ENCODE data around the gene ITGA6. TPM values are rescaled to one million over a fixed set of nuclear protein-coding genes. Genes with fewer than 3 reads are reported as not detected.

ITGA6 gene
- total RNA-seq, 1 donor from 2014 or later: 35.3 TPM

DNA sequence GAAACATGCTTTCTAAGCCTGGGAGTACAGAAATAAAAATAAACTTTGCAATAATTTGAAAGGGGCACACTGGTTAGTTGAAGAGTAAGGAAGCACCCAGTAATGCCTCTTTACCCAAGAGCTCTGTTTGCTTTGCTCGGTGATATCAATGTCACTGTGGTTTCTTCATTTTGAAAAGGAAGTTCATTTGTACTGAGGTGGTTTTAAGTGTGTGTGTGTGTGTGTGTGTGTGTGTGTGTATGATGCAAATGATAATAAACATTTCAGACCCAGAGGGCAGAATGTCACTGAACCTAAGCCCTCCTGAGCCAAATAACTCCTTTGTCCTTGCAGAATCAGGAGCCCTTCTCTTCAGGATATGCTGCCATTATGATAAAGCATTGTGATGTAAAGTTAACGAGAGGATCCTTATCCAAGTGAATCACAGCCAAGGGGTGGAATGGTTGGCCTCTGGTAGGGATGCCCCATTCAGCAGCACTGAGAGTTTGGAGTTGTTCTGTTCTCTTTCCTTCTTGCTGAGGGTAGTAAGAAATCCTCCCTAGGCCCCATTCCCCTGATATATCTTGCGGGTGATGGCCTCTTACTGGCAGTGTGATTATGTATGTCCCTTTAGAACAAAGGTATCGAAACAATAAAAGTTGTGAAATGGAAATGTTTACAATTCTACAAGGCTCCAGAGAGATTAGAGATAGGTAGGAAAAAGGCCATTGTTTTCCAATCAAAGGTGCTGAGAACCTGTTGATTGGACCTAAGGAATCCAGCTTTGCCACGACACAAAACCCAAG, 7.6 kb downstream of the ITGA6 start:
- TF ChIP-seq EZH2 (IDR thresholded peaks at IDR 0.05; ENCODE audit: insufficient read depth, low read length): no peak
- TF ChIP-seq CTCF (IDR thresholded peaks at IDR 0.05; ENCODE audit: insufficient read depth, low read depth, low read length): no peak
- no peak for DNase-seq (ENCODE audit: low read depth)
- Mint-ChIP-seq H3K27me3 (ENCODE audit: low read depth, unreplicated experiment) (no peaks in the 10 kb centered on the region), H3K9me3 (ENCODE audit: unreplicated experiment) (no peaks in the 10 kb centered on the region), H3K4me1 (ENCODE audit: low read depth, unreplicated experiment) (peaks cover 30% of the 10 kb centered on the region), H3K36me3 (ENCODE audit: low read depth, unreplicated experiment) (no peaks in the 10 kb centered on the region), H3K27ac (ENCODE audit: unreplicated experiment) (no peak overlapping the region), H3K4me3 (ENCODE audit: unreplicated experiment) (no peak overlapping the region)
- H3K9me3 ChIP-seq (ENCODE audit: insufficient read depth, low read depth, low read length): no peaks in the 10 kb centered on the region
- no peak overlapping the region for H3K27ac ChIP-seq (ENCODE audit: low read depth, low read length)
- H4K20me1 ChIP-seq (ENCODE audit: insufficient read depth, low read length): no peaks in the 10 kb centered on the region
- no peak overlapping the region for H3K9ac ChIP-seq (ENCODE audit: low read length)
- H3K79me2 ChIP-seq (ENCODE audit: insufficient read depth, low read length): peaks cover 45% of the 10 kb centered on the region
- H3K4me3 ChIP-seq (ENCODE audit: insufficient read depth, low read depth, low read length): no peak overlapping the region
- no peaks in the 10 kb centered on the region for H3K36me3 ChIP-seq (ENCODE audit: insufficient read depth, low read length)
- H3K27me3 ChIP-seq (ENCODE audit: insufficient read depth, low read length): no peaks in the 10 kb centered on the region
- no peak overlapping the region for H2AFZ ChIP-seq (ENCODE audit: low read depth, low read length)
- peaks cover 17% of the 10 kb centered on the region for H3K4me1 ChIP-seq (ENCODE audit: insufficient read depth, low read length)
- no peak overlapping the region for H3K4me2 ChIP-seq (ENCODE audit: low read length)
- no peak for FAIRE-seq

DNA sequence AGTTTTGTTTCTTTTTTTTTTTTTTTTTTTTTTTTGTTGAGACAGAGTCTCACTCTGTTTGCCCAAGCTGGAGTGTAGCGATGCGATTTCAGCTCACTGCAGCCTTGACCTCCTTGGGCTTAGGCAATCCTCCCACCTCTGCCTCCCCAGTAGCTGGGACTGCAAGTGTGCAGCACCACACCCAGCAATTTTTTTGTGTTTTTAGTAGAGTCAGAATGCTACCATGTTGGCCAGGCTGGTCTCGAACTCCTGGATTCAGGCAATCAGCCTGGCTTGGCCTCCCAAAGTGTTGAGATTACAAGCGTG, 8.2 kb downstream of the ITGA6 start:
- Histone ChIP-seq H3K36me3 (ENCODE audit: insufficient read depth, low read length) (no peaks in the 10 kb centered on the region), H4K20me1 (ENCODE audit: insufficient read depth, low read length) (no peaks in the 10 kb centered on the region), H3K27me3 (ENCODE audit: insufficient read depth, low read length) (no peaks in the 10 kb centered on the region), H3K9ac (ENCODE audit: low read length) (no peak overlapping the region), H3K4me1 (ENCODE audit: insufficient read depth, low read length) (peaks cover 17% of the 10 kb centered on the region), H3K4me2 (ENCODE audit: low read length) (no peak overlapping the region), H3K27ac (ENCODE audit: low read depth, low read length) (no peak overlapping the region), H3K79me2 (ENCODE audit: insufficient read depth, low read length) (peaks cover 49% of the 10 kb centered on the region), H3K4me3 (ENCODE audit: insufficient read depth, low read depth, low read length) (no peak overlapping the region), H2AFZ (ENCODE audit: low read depth, low read length) (no peak overlapping the region), H3K9me3 (ENCODE audit: insufficient read depth, low read depth, low read length) (no peaks in the 10 kb centered on the region)
- no peak for FAIRE-seq
- Mint-ChIP-seq H3K27ac (ENCODE audit: unreplicated experiment) (no peak overlapping the region), H3K27me3 (ENCODE audit: low read depth, unreplicated experiment) (no peaks in the 10 kb centered on the region), H3K36me3 (ENCODE audit: low read depth, unreplicated experiment) (no peaks in the 10 kb centered on the region), H3K4me1 (ENCODE audit: low read depth, unreplicated experiment) (peaks cover 29% of the 10 kb centered on the region), H3K9me3 (ENCODE audit: unreplicated experiment) (no peaks in the 10 kb centered on the region), H3K4me3 (ENCODE audit: unreplicated experiment) (no peak overlapping the region)
- DNase-seq (ENCODE audit: low read depth): no peak
- no peak for TF ChIP-seq EZH2 (IDR thresholded peaks at IDR 0.05; ENCODE audit: insufficient read depth, low read length)
- no peak for TF ChIP-seq CTCF (IDR thresholded peaks at IDR 0.05; ENCODE audit: insufficient read depth, low read depth, low read length)

DNA sequence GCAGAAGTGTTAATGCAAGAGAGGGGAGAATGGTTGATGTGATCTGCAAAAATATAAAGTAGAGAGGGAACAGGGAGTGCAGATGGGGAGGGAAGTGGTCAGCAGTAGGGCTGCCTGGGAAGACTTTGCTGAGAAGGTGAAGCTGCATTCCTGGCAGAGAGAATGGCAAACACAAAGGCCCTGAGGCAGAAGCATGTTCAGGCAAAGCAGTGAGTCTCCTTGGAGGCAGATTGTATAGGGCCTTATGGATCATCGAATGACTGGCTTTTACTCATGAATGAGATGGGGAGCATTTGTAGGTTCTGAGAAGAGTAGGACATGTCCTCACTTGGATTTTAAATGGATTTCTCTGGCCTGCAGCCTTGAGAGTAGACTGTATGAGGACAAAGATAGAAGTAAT, 9.5 kb downstream of the ITGA6 start:
- Mint-ChIP-seq H3K9me3 (ENCODE audit: unreplicated experiment) (no peaks in the 10 kb centered on the region), H3K4me1 (ENCODE audit: low read depth, unreplicated experiment) (peaks cover 37% of the 10 kb centered on the region), H3K4me3 (ENCODE audit: unreplicated experiment) (no peak overlapping the region), H3K36me3 (ENCODE audit: low read depth, unreplicated experiment) (no peaks in the 10 kb centered on the region), H3K27ac (ENCODE audit: unreplicated experiment) (no peak overlapping the region), H3K27me3 (ENCODE audit: low read depth, unreplicated experiment) (no peaks in the 10 kb centered on the region)
- peaks cover 50% of the 10 kb centered on the region for H3K79me2 ChIP-seq (ENCODE audit: insufficient read depth, low read length)
- H3K4me1 ChIP-seq (ENCODE audit: insufficient read depth, low read length): peaks cover 29% of the 10 kb centered on the region
- H3K27me3 ChIP-seq (ENCODE audit: insufficient read depth, low read length): no peaks in the 10 kb centered on the region
- no peaks in the 10 kb centered on the region for H3K9me3 ChIP-seq (ENCODE audit: insufficient read depth, low read depth, low read length)
- H2AFZ ChIP-seq (ENCODE audit: low read depth, low read length): no peak overlapping the region
- no peaks in the 10 kb centered on the region for H4K20me1 ChIP-seq (ENCODE audit: insufficient read depth, low read length)
- no peaks in the 10 kb centered on the region for H3K36me3 ChIP-seq (ENCODE audit: insufficient read depth, low read length)
- TF ChIP-seq EZH2 (IDR thresholded peaks at IDR 0.05; ENCODE audit: insufficient read depth, low read length) (no peak), CTCF (IDR thresholded peaks at IDR 0.05; ENCODE audit: insufficient read depth, low read depth, low read length) (no peak)
- DNase-seq (ENCODE audit: low read depth): no peak
- H3K27ac ChIP-seq (ENCODE audit: low read depth, low read length): no peak overlapping the region
- no peak overlapping the region for H3K9ac ChIP-seq (ENCODE audit: low read length)
- no peak for FAIRE-seq
- no peak overlapping the region for H3K4me2 ChIP-seq (ENCODE audit: low read length)
- no peak overlapping the region for H3K4me3 ChIP-seq (ENCODE audit: insufficient read depth, low read depth, low read length)

Measured in astrocyte (in vitro differentiated cells and primary cell).